WTC11 (cell line): ENCODE measurements around the gene RIPOR2.

Experiments used
- FOXJ3 ChIP-seq: sonication (generic); formaldehyde crosslinking; IDR thresholded peaks from 2 replicates; pipeline ENCODE4 v1.9.0; 2021; ENCODE audit warnings: missing genetic modification reagents, mild to moderate bottlenecking, borderline replicate concordance
- IRF2 ChIP-seq: sonication (generic); formaldehyde crosslinking; IDR thresholded peaks from 2 replicates; pipeline ENCODE4 v1.8.0; 2022; ENCODE audit warnings: low read depth, missing genetic modification reagents, borderline replicate concordance
- NFYB ChIP-seq: sonication (generic); formaldehyde crosslinking; conservative IDR thresholded peaks from 2 replicates; pipeline ENCODE4 v1.8.0; 2022; ENCODE audit warnings: low read depth, missing genetic modification reagents
- NR3C1 ChIP-seq: sonication (generic); formaldehyde crosslinking; conservative IDR thresholded peaks from 2 replicates; pipeline ENCODE4 v1.8.1; 2023; ENCODE audit warnings: low read depth, mild to moderate bottlenecking, missing genetic modification reagents
- RELA ChIP-seq: sonication (generic); formaldehyde crosslinking; IDR thresholded peaks from 2 replicates; pipeline ENCODE4 v1.8.1; 2022; ENCODE audit warnings: missing genetic modification reagents, mild to moderate bottlenecking, borderline replicate concordance
- ZNF121 ChIP-seq: sonication (generic); formaldehyde crosslinking; IDR thresholded peaks from 2 replicates; pipeline ENCODE4 v1.8.0; 2023; ENCODE audit warnings: missing genetic modification reagents
- ZNF317 ChIP-seq: sonication (generic); formaldehyde crosslinking; IDR thresholded peaks from 2 replicates; pipeline ENCODE4 v1.8.1; 2023; ENCODE audit warnings: low read depth, mild to moderate bottlenecking, moderate library complexity, missing genetic modification reagents, borderline replicate concordance
- TF ChIP-seq, protein P1 (sequence below): sonication (generic); formaldehyde crosslinking; IDR thresholded peaks from 2 replicates; pipeline ENCODE4 v1.8.1; 2022; ENCODE audit warnings: low read depth, missing genetic modification reagents, borderline replicate concordance
- TF ChIP-seq, protein P2 (sequence below): sonication (generic); formaldehyde crosslinking; IDR thresholded peaks from 2 replicates; pipeline ENCODE4 v1.8.0; 2022; ENCODE audit warnings: mild to moderate bottlenecking, missing genetic modification reagents
- TF ChIP-seq, protein P3 (sequence below): fragments of 200-600 bp; IDR thresholded peaks from 2 replicates; pipeline ENCODE4 v1.8.0; 2022; ENCODE audit warnings: antibody characterized with exemption
- TF ChIP-seq, protein P4 (sequence below): sonication (generic); formaldehyde crosslinking; conservative IDR thresholded peaks from 2 replicates; pipeline ENCODE4 v1.8.1; 2022; ENCODE audit warnings: mild to moderate bottlenecking, missing genetic modification reagents
- TF ChIP-seq, protein P5 (sequence below): fragments of 250-450 bp; sonication (Bioruptor Pico); IDR thresholded peaks from 2 replicates; pipeline ENCODE4 v1.9.0; 2021; ENCODE audit warnings: mild to moderate bottlenecking
- TF ChIP-seq, protein P6 (sequence below): sonication (generic); formaldehyde crosslinking; IDR thresholded peaks from 2 replicates; pipeline ENCODE4 v1.8.0; 2022; ENCODE audit warnings: missing genetic modification reagents
- TF ChIP-seq, protein P7 (sequence below): sonication (generic); formaldehyde crosslinking; IDR thresholded peaks from 2 replicates; pipeline ENCODE4 v1.8.1; 2022; ENCODE audit warnings: mild to moderate bottlenecking, moderate library complexity, missing genetic modification reagents

DNA sequence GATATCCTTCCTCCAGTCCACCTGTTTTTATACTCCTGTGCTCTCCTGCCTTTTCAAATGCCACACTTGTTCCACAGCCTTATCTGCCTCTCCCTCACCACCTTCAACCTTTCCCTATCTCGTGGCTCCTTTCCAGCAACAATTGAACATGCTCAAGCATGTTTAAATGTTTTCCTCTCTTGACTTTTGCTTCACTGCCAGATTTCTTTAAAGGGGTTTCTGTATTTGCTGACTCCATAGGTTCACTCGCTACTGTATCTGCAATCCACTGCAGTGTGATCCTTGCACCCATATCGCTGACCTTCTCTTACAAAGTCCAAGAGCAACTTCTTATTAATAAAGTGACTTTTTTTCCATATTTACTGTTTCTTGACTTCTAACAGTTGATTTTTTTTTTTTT is 172.2 kb downstream of the RIPOR2 start:
- TF ChIP-seq, protein P1, sequence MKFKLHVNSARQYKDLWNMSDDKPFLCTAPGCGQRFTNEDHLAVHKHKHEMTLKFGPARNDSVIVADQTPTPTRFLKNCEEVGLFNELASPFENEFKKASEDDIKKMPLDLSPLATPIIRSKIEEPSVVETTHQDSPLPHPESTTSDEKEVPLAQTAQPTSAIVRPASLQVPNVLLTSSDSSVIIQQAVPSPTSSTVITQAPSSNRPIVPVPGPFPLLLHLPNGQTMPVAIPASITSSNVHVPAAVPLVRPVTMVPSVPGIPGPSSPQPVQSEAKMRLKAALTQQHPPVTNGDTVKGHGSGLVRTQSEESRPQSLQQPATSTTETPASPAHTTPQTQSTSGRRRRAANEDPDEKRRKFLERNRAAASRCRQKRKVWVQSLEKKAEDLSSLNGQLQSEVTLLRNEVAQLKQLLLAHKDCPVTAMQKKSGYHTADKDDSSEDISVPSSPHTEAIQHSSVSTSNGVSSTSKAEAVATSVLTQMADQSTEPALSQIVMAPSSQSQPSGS (CRISPR knock-in tag): no peak
- TF ChIP-seq, protein P2, sequence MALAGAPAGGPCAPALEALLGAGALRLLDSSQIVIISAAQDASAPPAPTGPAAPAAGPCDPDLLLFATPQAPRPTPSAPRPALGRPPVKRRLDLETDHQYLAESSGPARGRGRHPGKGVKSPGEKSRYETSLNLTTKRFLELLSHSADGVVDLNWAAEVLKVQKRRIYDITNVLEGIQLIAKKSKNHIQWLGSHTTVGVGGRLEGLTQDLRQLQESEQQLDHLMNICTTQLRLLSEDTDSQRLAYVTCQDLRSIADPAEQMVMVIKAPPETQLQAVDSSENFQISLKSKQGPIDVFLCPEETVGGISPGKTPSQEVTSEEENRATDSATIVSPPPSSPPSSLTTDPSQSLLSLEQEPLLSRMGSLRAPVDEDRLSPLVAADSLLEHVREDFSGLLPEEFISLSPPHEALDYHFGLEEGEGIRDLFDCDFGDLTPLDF (CRISPR knock-in tag): no peak
- TF ChIP-seq, protein P3, sequence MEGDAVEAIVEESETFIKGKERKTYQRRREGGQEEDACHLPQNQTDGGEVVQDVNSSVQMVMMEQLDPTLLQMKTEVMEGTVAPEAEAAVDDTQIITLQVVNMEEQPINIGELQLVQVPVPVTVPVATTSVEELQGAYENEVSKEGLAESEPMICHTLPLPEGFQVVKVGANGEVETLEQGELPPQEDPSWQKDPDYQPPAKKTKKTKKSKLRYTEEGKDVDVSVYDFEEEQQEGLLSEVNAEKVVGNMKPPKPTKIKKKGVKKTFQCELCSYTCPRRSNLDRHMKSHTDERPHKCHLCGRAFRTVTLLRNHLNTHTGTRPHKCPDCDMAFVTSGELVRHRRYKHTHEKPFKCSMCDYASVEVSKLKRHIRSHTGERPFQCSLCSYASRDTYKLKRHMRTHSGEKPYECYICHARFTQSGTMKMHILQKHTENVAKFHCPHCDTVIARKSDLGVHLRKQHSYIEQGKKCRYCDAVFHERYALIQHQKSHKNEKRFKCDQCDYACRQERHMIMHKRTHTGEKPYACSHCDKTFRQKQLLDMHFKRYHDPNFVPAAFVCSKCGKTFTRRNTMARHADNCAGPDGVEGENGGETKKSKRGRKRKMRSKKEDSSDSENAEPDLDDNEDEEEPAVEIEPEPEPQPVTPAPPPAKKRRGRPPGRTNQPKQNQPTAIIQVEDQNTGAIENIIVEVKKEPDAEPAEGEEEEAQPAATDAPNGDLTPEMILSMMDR: no peak
- no peak for TF ChIP-seq NR3C1
- TF ChIP-seq RELA (CRISPR knock-in tag): no peak
- TF ChIP-seq ZNF121: no peak
- no peak for TF ChIP-seq ZNF317 (CRISPR knock-in tag)
- TF ChIP-seq IRF2 (CRISPR knock-in tag): no peak
- TF ChIP-seq, protein P4, sequence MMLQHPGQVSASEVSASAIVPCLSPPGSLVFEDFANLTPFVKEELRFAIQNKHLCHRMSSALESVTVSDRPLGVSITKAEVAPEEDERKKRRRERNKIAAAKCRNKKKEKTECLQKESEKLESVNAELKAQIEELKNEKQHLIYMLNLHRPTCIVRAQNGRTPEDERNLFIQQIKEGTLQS: no peak
- no peak for TF ChIP-seq NFYB
- TF ChIP-seq FOXJ3 (CRISPR knock-in tag): no peak
- TF ChIP-seq, protein P5, sequence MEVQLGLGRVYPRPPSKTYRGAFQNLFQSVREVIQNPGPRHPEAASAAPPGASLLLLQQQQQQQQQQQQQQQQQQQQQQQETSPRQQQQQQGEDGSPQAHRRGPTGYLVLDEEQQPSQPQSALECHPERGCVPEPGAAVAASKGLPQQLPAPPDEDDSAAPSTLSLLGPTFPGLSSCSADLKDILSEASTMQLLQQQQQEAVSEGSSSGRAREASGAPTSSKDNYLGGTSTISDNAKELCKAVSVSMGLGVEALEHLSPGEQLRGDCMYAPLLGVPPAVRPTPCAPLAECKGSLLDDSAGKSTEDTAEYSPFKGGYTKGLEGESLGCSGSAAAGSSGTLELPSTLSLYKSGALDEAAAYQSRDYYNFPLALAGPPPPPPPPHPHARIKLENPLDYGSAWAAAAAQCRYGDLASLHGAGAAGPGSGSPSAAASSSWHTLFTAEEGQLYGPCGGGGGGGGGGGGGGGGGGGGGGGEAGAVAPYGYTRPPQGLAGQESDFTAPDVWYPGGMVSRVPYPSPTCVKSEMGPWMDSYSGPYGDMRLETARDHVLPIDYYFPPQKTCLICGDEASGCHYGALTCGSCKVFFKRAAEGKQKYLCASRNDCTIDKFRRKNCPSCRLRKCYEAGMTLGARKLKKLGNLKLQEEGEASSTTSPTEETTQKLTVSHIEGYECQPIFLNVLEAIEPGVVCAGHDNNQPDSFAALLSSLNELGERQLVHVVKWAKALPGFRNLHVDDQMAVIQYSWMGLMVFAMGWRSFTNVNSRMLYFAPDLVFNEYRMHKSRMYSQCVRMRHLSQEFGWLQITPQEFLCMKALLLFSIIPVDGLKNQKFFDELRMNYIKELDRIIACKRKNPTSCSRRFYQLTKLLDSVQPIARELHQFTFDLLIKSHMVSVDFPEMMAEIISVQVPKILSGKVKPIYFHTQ (CRISPR knock-in tag): no peak
- TF ChIP-seq, protein P6, sequence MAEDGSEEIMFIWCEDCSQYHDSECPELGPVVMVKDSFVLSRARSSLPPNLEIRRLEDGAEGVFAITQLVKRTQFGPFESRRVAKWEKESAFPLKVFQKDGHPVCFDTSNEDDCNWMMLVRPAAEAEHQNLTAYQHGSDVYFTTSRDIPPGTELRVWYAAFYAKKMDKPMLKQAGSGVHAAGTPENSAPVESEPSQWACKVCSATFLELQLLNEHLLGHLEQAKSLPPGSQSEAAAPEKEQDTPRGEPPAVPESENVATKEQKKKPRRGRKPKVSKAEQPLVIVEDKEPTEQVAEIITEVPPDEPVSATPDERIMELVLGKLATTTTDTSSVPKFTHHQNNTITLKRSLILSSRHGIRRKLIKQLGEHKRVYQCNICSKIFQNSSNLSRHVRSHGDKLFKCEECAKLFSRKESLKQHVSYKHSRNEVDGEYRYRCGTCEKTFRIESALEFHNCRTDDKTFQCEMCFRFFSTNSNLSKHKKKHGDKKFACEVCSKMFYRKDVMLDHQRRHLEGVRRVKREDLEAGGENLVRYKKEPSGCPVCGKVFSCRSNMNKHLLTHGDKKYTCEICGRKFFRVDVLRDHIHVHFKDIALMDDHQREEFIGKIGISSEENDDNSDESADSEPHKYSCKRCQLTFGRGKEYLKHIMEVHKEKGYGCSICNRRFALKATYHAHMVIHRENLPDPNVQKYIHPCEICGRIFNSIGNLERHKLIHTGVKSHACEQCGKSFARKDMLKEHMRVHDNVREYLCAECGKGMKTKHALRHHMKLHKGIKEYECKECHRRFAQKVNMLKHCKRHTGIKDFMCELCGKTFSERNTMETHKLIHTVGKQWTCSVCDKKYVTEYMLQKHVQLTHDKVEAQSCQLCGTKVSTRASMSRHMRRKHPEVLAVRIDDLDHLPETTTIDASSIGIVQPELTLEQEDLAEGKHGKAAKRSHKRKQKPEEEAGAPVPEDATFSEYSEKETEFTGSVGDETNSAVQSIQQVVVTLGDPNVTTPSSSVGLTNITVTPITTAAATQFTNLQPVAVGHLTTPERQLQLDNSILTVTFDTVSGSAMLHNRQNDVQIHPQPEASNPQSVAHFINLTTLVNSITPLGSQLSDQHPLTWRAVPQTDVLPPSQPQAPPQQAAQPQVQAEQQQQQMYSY: no peak
- TF ChIP-seq, protein P7, sequence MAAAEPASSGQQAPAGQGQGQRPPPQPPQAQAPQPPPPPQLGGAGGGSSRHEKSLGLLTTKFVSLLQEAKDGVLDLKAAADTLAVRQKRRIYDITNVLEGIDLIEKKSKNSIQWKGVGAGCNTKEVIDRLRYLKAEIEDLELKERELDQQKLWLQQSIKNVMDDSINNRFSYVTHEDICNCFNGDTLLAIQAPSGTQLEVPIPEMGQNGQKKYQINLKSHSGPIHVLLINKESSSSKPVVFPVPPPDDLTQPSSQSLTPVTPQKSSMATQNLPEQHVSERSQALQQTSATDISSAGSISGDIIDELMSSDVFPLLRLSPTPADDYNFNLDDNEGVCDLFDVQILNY: no peak
